HG03521 (cell line): Measurements from ENCODE around the gene ANXA5.

Source experiments
- ATAC-seq: cut with Tn5 transposase; IDR thresholded peaks from one replicate; pipeline ENCODE4 v1.9.1; 2021; ENCODE audit warnings: mild to moderate bottlenecking, moderate library complexity; ENCODE audit not compliant: unreplicated experiment

Gene ANXA5

GRCh38 chr4:121712001-121712651 is 15.3 kb upstream of the ANXA5 start:
- ATAC-seq: no peak

- peak; percentile 91 for ATAC-seq
Observed at GRCh38 chr4:121711263-121712000, 14.7 kb upstream of the ANXA5 start.

- ATAC-seq: no peak
Observed at GRCh38 chr4:121709766-121710405, 13.1 kb upstream of the ANXA5 start.

- ATAC-seq: no peak
Observed at GRCh38 chr4:121707344-121707743, 10.6 kb upstream of the ANXA5 start.

GRCh38 chr4:121706595-121707021 is 9.8 kb upstream of the ANXA5 start:
- peak; percentile 42 for ATAC-seq

- ATAC-seq: no peak
Observed at GRCh38 chr4:121705521-121705920, 8.7 kb upstream of the ANXA5 start.

GRCh38 chr4:121702136-121702535 is 5.4 kb upstream of the ANXA5 start:
- no peak for ATAC-seq

GRCh38 chr4:121701263-121701662 is 4.5 kb upstream of the ANXA5 start:
- ATAC-seq: no peak

GRCh38 chr4:121698236-121698671 is 1.5 kb upstream of the ANXA5 start:
- no peak for ATAC-seq

GRCh38 chr4:121697564-121697963 is 784 bp upstream of the ANXA5 start:
- ATAC-seq: peak; percentile 9

- no peak for ATAC-seq
Observed at GRCh38 chr4:121696170-121696580, 605 bp downstream of the ANXA5 start.

GRCh38 chr4:121693886-121694285 is 2.9 kb downstream of the ANXA5 start:
- ATAC-seq: no peak

- no peak for ATAC-seq
Observed at GRCh38 chr4:121693450-121693849, 3.3 kb downstream of the ANXA5 start.

GRCh38 chr4:121692261-121692660 is 4.5 kb downstream of the ANXA5 start:
- no peak for ATAC-seq

- no peak for ATAC-seq
Observed at GRCh38 chr4:121690001-121690400, 6.8 kb downstream of the ANXA5 start.

GRCh38 chr4:121688701-121689100 is 8.1 kb downstream of the ANXA5 start:
- ATAC-seq: no peak

GRCh38 chr4:121688261-121688660 is 8.5 kb downstream of the ANXA5 start:
- ATAC-seq: no peak

- ATAC-seq: no peak
Observed at GRCh38 chr4:121686255-121686654, 10.5 kb downstream of the ANXA5 start.

GRCh38 chr4:121685257-121685656 is 11.5 kb downstream of the ANXA5 start:
- ATAC-seq: no peak

GRCh38 chr4:121684561-121684960 is 12.2 kb downstream of the ANXA5 start:
- ATAC-seq: no peak

GRCh38 chr4:121684016-121684415 is 12.8 kb downstream of the ANXA5 start:
- ATAC-seq: no peak

GRCh38 chr4:121680571-121680970 is 16.2 kb downstream of the ANXA5 start:
- no peak for ATAC-seq
